ENCODE results near the gene CREBBP. TPM values are rescaled to one million over a fixed set of nuclear protein-coding genes. Genes with fewer than 3 reads are reported as not detected.

CREBBP gene
- total and polyA plus RNA-seq, 9 of the 15 experiments (the other 6 are each of a cell fraction or from before 2014, with no cell fraction given): 0.70 to 24.8 (median 5.6) TPM

- CTCF ChIA-PET (ENCODE audit: low intra/inter-chr PET ratio): no interaction called here
- FAIRE-seq: no peak
- TF ChIP-seq, protein P1, sequence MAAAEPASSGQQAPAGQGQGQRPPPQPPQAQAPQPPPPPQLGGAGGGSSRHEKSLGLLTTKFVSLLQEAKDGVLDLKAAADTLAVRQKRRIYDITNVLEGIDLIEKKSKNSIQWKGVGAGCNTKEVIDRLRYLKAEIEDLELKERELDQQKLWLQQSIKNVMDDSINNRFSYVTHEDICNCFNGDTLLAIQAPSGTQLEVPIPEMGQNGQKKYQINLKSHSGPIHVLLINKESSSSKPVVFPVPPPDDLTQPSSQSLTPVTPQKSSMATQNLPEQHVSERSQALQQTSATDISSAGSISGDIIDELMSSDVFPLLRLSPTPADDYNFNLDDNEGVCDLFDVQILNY (CRISPR knock-in tag; IDR thresholded peaks at IDR 0.05): no peak
- TF ChIP-seq PKNOX1 (IDR thresholded peaks at IDR 0.05) (no peak), POLR2B (IDR thresholded peaks at IDR 0.05; ENCODE audit: low read depth, partially characterized antibody) (no peak), GTF2B (IDR thresholded peaks at IDR 0.05; ENCODE audit: extremely low read depth, insufficient read length) (no peak), RAD51 (IDR thresholded peaks at IDR 0.05; ENCODE audit: borderline replicate concordance, low read depth) (no peak), ZNF407 (IDR thresholded peaks at IDR 0.05; ENCODE audit: low read depth) (no peak), LEF1 (IDR thresholded peaks at IDR 0.05) (no peak)
Measured at GRCh38 chr16:3849751-3850543, 30.6 kb downstream of the CREBBP start.

More at GRCh38 chr16:3849751-3850543, 30.6 kb downstream of the CREBBP start:
- no peak overlapping the region for H3K4me2 ChIP-seq (ENCODE audit: insufficient read depth, low read length)
- ATAC-seq (no peak), DNase-seq (ENCODE audit: extremely low read depth in 1 of 4, low spot score in 3 of 4) (no peak)
- peaks cover 17% of the 10 kb centered on the region; the same call in 2 of the 3 replicates for H3K36me3 ChIP-seq (ENCODE audit: control insufficient read depth, insufficient read depth, low read length)
- POLR2A ChIA-PET: interaction anchor here (0.9 to 1.4 kb wide), 4 partner anchors 10 to 62 kb away, joined by 3 to 7 read pairs (median 3); no protein-coding TSS in a partner anchor
- H3K27me3 ChIP-seq (ENCODE audit: control insufficient read depth in 2 of 2, insufficient read depth in 2 of 2, low read length in 2 of 2): no peaks in the 10 kb centered on the region
- in situ Hi-C loops (cut with MboI) (no loop called here), intact Hi-C loops (cut with micrococcal nuclease) (no loop called here)
- no peaks in the 10 kb centered on the region for H3K9me1 ChIP-seq (ENCODE audit: control insufficient read depth, insufficient read depth, low read length)
- 89% methylated on average over 19 of the region's 19 CpGs for WGBS (ENCODE audit: insufficient coverage, low coverage, missing lambda C conversion rate)
- peak overlapping the region in 1 of 2 experiments; percentile 62; a peak in 2 of 4 replicates for H3K9ac ChIP-seq (ENCODE audit: insufficient read depth in 1 of 2, low read depth in 2 of 2, low read length in 2 of 2)
- 0 out of 2 replicates have a peak, but pooled peaks cover 6% of the 10 kb centered on the region for H4K20me1 ChIP-seq (replicated peaks; ENCODE audit: control insufficient read depth, insufficient read depth, low read length)
- peaks cover 63% of the 10 kb centered on the region for H3K79me2 ChIP-seq (ENCODE audit: control insufficient read depth, insufficient read depth, low read length)
- H3K9me3 ChIP-seq (replicated peaks; ENCODE audit: control insufficient read depth, insufficient read depth, low read depth, low read length): no peaks in the 10 kb centered on the region
- no peak overlapping the region for H2AFZ ChIP-seq (ENCODE audit: low read depth, low read length)
- no peak overlapping the region for H3K4me3 ChIP-seq
- peaks cover 27 to 31% of the 10 kb centered on the region in 2 experiments; a peak in 4 of 5 replicates for H3K4me1 ChIP-seq (replicated peaks in 1 of 2; ENCODE audit: control insufficient read depth in 2 of 2, insufficient read depth in 2 of 2, low read length in 2 of 2)
- BruUV-seq (replicated peaks): no TSS peak
- no peak overlapping the region for H3K27ac ChIP-seq (ENCODE audit: extremely low read depth, low read depth, low read length)

Measured in K562 (cell line).